Glutamatergic neuron (in vitro differentiated cells): ENCODE measurements around the gene TEX38. TPM values are rescaled to one million over a fixed set of nuclear protein-coding genes. Genes with fewer than 3 reads are reported as not detected.

Experiments used
- DNase-seq: peaks from one replicate; pipeline ENCODE4 v3.0.0; 2022
- H3K27ac Mint-ChIP-seq: one replicate; pipeline ENCODE4 v1.8.0; 2020; ENCODE audit warnings: mild to moderate bottlenecking, mixed read lengths, inconsistent platforms; ENCODE audit not compliant: unreplicated experiment
- H3K27me3 Mint-ChIP-seq: one replicate; pipeline ENCODE4 v1.8.0; 2020; ENCODE audit warnings: mild to moderate bottlenecking, moderate library complexity, mixed read lengths, inconsistent platforms; ENCODE audit not compliant: unreplicated experiment
- H3K36me3 Mint-ChIP-seq: one replicate; pipeline ENCODE4 v1.8.0; 2020; ENCODE audit warnings: mild to moderate bottlenecking, mixed read lengths, inconsistent platforms; ENCODE audit not compliant: unreplicated experiment
- H3K4me1 Mint-ChIP-seq: one replicate; pipeline ENCODE4 v1.8.0; 2020; ENCODE audit warnings: mild to moderate bottlenecking, low read depth, mixed read lengths, inconsistent platforms; ENCODE audit not compliant: unreplicated experiment
- H3K4me3 Mint-ChIP-seq: one replicate; pipeline ENCODE4 v1.8.0; 2020; ENCODE audit warnings: mild to moderate bottlenecking, mixed read lengths, inconsistent platforms; ENCODE audit not compliant: unreplicated experiment
- H3K9me3 Mint-ChIP-seq: one replicate; pipeline ENCODE4 v1.8.0; 2020; ENCODE audit warnings: mild to moderate bottlenecking, moderate library complexity, mixed read lengths, inconsistent platforms; ENCODE audit not compliant: unreplicated experiment
- CTCF ChIP-seq: fragments of 200-600 bp; sonication (generic); IDR thresholded peaks from one replicate; pipeline ENCODE4 v1.5.0; 2021; ENCODE audit not compliant: partially characterized antibody, unreplicated experiment
- total RNA-seq: library from RNA; stranded (reverse); fragmentation: NEBNext Ultra II Directional; extraction: Animal tissue kit (Norgen Biotek cat#: 25700); gene quantifications from one replicate; pipeline ENCODE4 v1.2.1, GENCODE V29; 2021; ENCODE audit not compliant: unreplicated experiment

TEX38 gene
- total RNA-seq, 1 donor from 2014 or later: not detected

- Mint-ChIP-seq H3K4me1 (peaks cover 7% of the 10 kb centered on the region), H3K27me3 (peaks cover 2% of the 10 kb centered on the region), H3K27ac (no peak overlapping the region), H3K36me3 (peaks cover 3% of the 10 kb centered on the region), H3K9me3 (peaks cover 5% of the 10 kb centered on the region), H3K4me3 (no peak overlapping the region)
- DNase-seq: no peak
- no peak for TF ChIP-seq CTCF
Measured at GRCh38 chr1:46665983-46666382, 5.7 kb upstream of the TEX38 start.

- Mint-ChIP-seq H3K4me3 (peak within 1 kb of the TSS; percentile 85), H3K27ac (peak within 1 kb of the TSS; percentile 13), H3K9me3 (peaks cover 5% of the 10 kb centered on the region), H3K27me3 (peaks cover 2% of the 10 kb centered on the region), H3K4me1 (peaks cover 7% of the 10 kb centered on the region), H3K36me3 (peaks cover 3% of the 10 kb centered on the region)
- DNase-seq: peak; percentile 74
- TF ChIP-seq CTCF: no peak
Measured at GRCh38 chr1:46667782-46668760, 3.6 kb upstream of the TEX38 start, which contains the start of gene ATPAF1. ATPAF1 (minus strand) TSS chr1:46668364; CDS start chr1:46668322, 42 bp downstream.

- H3K4me1 Mint-ChIP-seq: peaks cover 7% of the 10 kb centered on the region
- H3K9me3 Mint-ChIP-seq: peaks cover 5% of the 10 kb centered on the region
- H3K4me3 Mint-ChIP-seq: no peak overlapping the region
Measured at GRCh38 chr1:46670134-46670533, 1.5 kb upstream of the TEX38 start.

DNA sequence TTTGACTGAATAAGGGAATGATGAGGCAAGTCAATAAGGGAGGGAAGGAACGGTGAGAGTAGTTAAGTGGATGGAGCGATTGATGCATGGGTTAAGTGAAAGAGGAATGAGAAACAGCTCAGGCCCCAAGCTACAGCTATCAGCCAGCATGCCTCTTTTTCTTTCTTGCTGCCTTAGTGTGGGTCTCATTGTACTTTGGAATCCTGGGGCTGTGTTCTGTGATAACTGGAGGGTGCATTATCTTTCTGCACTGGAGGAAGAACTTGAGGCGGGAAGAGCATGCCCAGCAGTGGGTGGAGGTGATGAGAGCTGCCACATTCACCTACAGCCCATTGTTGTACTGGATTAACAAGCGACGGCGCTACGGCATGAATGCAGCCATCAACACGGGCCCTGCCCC lies 1.0 kb downstream of the TEX38 start:
- no peak overlapping the region for H3K4me3 Mint-ChIP-seq
- H3K27me3 Mint-ChIP-seq: no peaks in the 10 kb centered on the region
- no peaks in the 10 kb centered on the region for H3K36me3 Mint-ChIP-seq
- no peaks in the 10 kb centered on the region for H3K9me3 Mint-ChIP-seq
- no peak for TF ChIP-seq CTCF
- DNase-seq: no peak
- no peaks in the 10 kb centered on the region for H3K4me1 Mint-ChIP-seq
- no peak overlapping the region for H3K27ac Mint-ChIP-seq

More at GRCh38 chr1:46670134-46670533, 1.5 kb upstream of the TEX38 start:
- TF ChIP-seq CTCF: no peak
- H3K27ac Mint-ChIP-seq: no peak overlapping the region
- DNase-seq: no peak
- H3K36me3 Mint-ChIP-seq: peaks cover 3% of the 10 kb centered on the region
- H3K27me3 Mint-ChIP-seq: peaks cover 2% of the 10 kb centered on the region

- no peaks in the 10 kb centered on the region for H3K36me3 Mint-ChIP-seq
- TF ChIP-seq CTCF: no peak
- no peaks in the 10 kb centered on the region for H3K4me1 Mint-ChIP-seq
Measured at GRCh38 chr1:46673749-46674182, 2.1 kb downstream of the TEX38 start.

More at GRCh38 chr1:46673749-46674182, 2.1 kb downstream of the TEX38 start:
- Mint-ChIP-seq H3K4me3 (no peak overlapping the region), H3K9me3 (no peaks in the 10 kb centered on the region), H3K27me3 (no peaks in the 10 kb centered on the region), H3K27ac (no peak overlapping the region)
- DNase-seq: no peak
